GM12878 (cell line): ENCODE data around the gene CETN2. TPM values are rescaled to one million over a fixed set of nuclear protein-coding genes. Genes with fewer than 3 reads are reported as not detected.

Experiments
- ATAC-seq: fragments of 200-7000 bp; cut with Tn5 transposase; 3 replicates; pipeline ENCODE4 v1.9.1; 2020; ENCODE audit warnings: mild to moderate bottlenecking, moderate library complexity
- BruUV-seq: library from RNA; stranded (reverse); fragments of 400-500 nt; replicated peaks from 2 replicates; lab custom pipeline; 2021; lab: Mats Ljungman, UMichigan
- CTCF ChIA-PET: fragments of 300-600 bp; sonication (Branson Sonifier 250); formaldehyde crosslinking; extraction: SDS; loops from one replicate; lab custom pipeline; 2021; ENCODE audit warnings: inconsistent platforms; lab: Yijun Ruan, JAX
- POLR2A ChIA-PET: fragments of 350-600 bp; formaldehyde crosslinking; extraction: SDS; loops from one replicate; lab custom pipeline; 2021; ENCODE audit warnings: inconsistent platforms; lab: Charles Lee
- RAD21 ChIA-PET: fragments of 300-600 bp; sonication (Branson Sonifier 250); formaldehyde crosslinking; loops from one replicate; lab custom pipeline; 2023; ENCODE audit warnings: antibody characterized with exemption; ENCODE audit not compliant: unreplicated experiment; lab: Charles Lee
- SMC1A ChIA-PET: fragments of 300-600 bp; sonication (Branson Sonifier 250); formaldehyde crosslinking; loops from one replicate; lab custom pipeline; 2023; ENCODE audit not compliant: unreplicated experiment, uncharacterized antibody; lab: Charles Lee
- DNase-seq: peaks from one replicate; pipeline ENCODE4 v3.0.0-alpha.2; 2011; ENCODE audit warnings: low read depth, low spot score
- FAIRE-seq: peaks from 3 replicates; lab custom pipeline; 2011; peaks lifted over from hg19 to GRCh38; lab: Jason Lieb, UNC
- H2AFZ ChIP-seq: 2 replicates; pipeline ENCODE4 v1.6.0; 2011; ENCODE audit warnings: low read depth, low read length, control low read depth; ENCODE audit not compliant: control insufficient read depth
- H3K27ac ChIP-seq: 2 replicates; pipeline ENCODE4 v1.5.1; 2011; ENCODE audit warnings: control low read depth; ENCODE audit not compliant: control insufficient read depth, insufficient read depth
- H3K27me3 ChIP-seq, 2 experiments: replicated peaks in 1 of 2; 2 replicates each; pipeline versions ENCODE4 v1.6.0 to v1.6.1; 2011; ENCODE audit warnings: low read length in 1 of 2; ENCODE audit not compliant: control insufficient read depth in 2 of 2, insufficient read depth in 2 of 2
- H3K36me3 ChIP-seq, 2 experiments: 2 replicates each; pipeline ENCODE4 v1.5.1; 2011; ENCODE audit warnings: low read length in 1 of 2; ENCODE audit not compliant: control insufficient read depth in 2 of 2, insufficient read depth in 2 of 2
- H3K4me1 ChIP-seq: 2 replicates; pipeline ENCODE4 v1.6.1; 2011; ENCODE audit warnings: mild to moderate bottlenecking, low read length, moderate library complexity, mixed read lengths; ENCODE audit not compliant: control insufficient read depth, insufficient read depth
- H3K4me2 ChIP-seq: 2 replicates; pipeline ENCODE4 v1.6.0; 2011; ENCODE audit warnings: control low read depth; ENCODE audit not compliant: control insufficient read depth, insufficient read depth
- H3K4me3 ChIP-seq: fragments of 200-600 bp; sonication (generic); 2 replicates; pipeline ENCODE4 v1.5.1; 2016
- H3K79me2 ChIP-seq: 2 replicates; pipeline ENCODE4 v1.6.0; 2011; ENCODE audit warnings: low read length; ENCODE audit not compliant: control insufficient read depth, insufficient read depth
- H3K9ac ChIP-seq: 2 replicates; pipeline ENCODE4 v1.8.0; 2011; ENCODE audit warnings: low read length, control low read depth, mixed read lengths; ENCODE audit not compliant: control insufficient read depth, insufficient read depth
- H3K9me3 ChIP-seq: replicated peaks from 3 replicates; pipeline ENCODE4 v1.5.1; 2011; ENCODE audit warnings: mild to moderate bottlenecking, low read length; ENCODE audit not compliant: control insufficient read depth, insufficient read depth
- H4K20me1 ChIP-seq: 2 replicates; pipeline ENCODE4 v1.6.0; 2011; ENCODE audit not compliant: control insufficient read depth, insufficient read depth
- FOXM1 ChIP-seq: IDR thresholded peaks from 2 replicates; pipeline ENCODE4 v1.6.1; 2012; ENCODE audit warnings: low read depth, mild to moderate bottlenecking, inconsistent platforms, low read length, moderate library complexity
- KDM1A ChIP-seq: fragments of 200-600 bp; sonication (generic); IDR thresholded peaks from 2 replicates; pipeline ENCODE4 v1.6.1; 2016; ENCODE audit warnings: borderline replicate concordance
- LARP7 ChIP-seq: fragments of 450-650 bp; IDR thresholded peaks from 2 replicates; pipeline ENCODE4 v1.6.1; 2017; ENCODE audit warnings: mild to moderate bottlenecking
- PKNOX1 ChIP-seq: fragments of 450-650 bp; IDR thresholded peaks from 2 replicates; pipeline ENCODE4 v1.6.1; 2016; ENCODE audit warnings: mild to moderate bottlenecking
- RAD51 ChIP-seq: fragments of 450-650 bp; IDR thresholded peaks from 2 replicates; pipeline ENCODE4 v1.6.1; 2016; ENCODE audit warnings: moderate library complexity, mild to moderate bottlenecking, inconsistent platforms
- SMARCA5 ChIP-seq: fragments of 450-650 bp; IDR thresholded peaks from 2 replicates; pipeline ENCODE4 v1.6.1; 2017; ENCODE audit warnings: mild to moderate bottlenecking
- SUZ12 ChIP-seq: fragments of 200-600 bp; sonication (generic); IDR thresholded peaks from one replicate; pipeline ENCODE4 v1.6.1; 2018; ENCODE audit warnings: antibody characterized with exemption, mild to moderate bottlenecking; ENCODE audit not compliant: unreplicated experiment
- ZSCAN29 ChIP-seq: fragments of 450-650 bp; IDR thresholded peaks from 2 replicates; pipeline ENCODE4 v1.6.1; 2017; ENCODE audit warnings: mild to moderate bottlenecking, moderate library complexity
- WGBS: methylation state at CpG from one replicate; pipeline ENCODE4 v1.1.6; 2016; ENCODE audit warnings: low lambda C conversion rate; ENCODE audit not compliant: insufficient replicate concordance, insufficient coverage; ENCODE audit errors: missing lambda C conversion rate; 5-methylcytosine and 5-hydroxymethylcytosine counted together
- in situ Hi-C: fragments of 300-500 bp; cut with MboI; formaldehyde crosslinking; loops from 9 replicates; pipeline ENCODE4 v1.14.3; 2018; ENCODE audit warnings: mixed read lengths
- intact Hi-C: fragments of 100-400 bp; cut with micrococcal nuclease; formaldehyde crosslinking; loops from one replicate; pipeline ENCODE4 v1.14.2; 2022; ENCODE audit not compliant: unreplicated experiment
- polyA plus RNA-seq, 11 experiments: library from polyadenylated mRNA; depleted of rRNA in 4 of 11; unstranded in 6 of 11; stranded (reverse) in 5 of 11; fragments of >200 nt; fragmentation: Nextera tagmentation in 4 of 11; fragmentation: Illumina TruSeq in 1 of 11; extraction: Ambion mirVana in 4 of 11; extraction: Trizol in 1 of 11; gene quantifications; 1 replicate in 1 of 11; 2 replicates in 10 of 11; pipeline versions ENCODE4 v1.2.1 to v1.2.3, GENCODE V29; 2011 to 2016; ENCODE audit warnings: inconsistent platforms in 2 of 11, missing spikeins in 2 of 11, low read depth in 1 of 11
- total RNA-seq, 4 experiments: library from RNA; depleted of rRNA in 3 of 4; stranded (reverse); fragments of >200 nt in 3 of 4; fragmentation: Illumina TruSeq in 1 of 4; extraction: Trizol in 1 of 4; gene quantifications; 2 replicates each; pipeline versions ENCODE4 v1.2.1 to v1.2.3, GENCODE V29; 2013 to 2021
- TF ChIP-seq, protein P1 (sequence below): fragments of 450-650 bp; formaldehyde crosslinking; IDR thresholded peaks from 2 replicates; pipeline ENCODE4 v1.4.0; 2020; ENCODE audit warnings: mild to moderate bottlenecking, moderate library complexity

Gene CETN2
- total and polyA plus RNA-seq, 10 of the 15 experiments (the other 5 are each of a cell fraction or from before 2014, with no cell fraction given) = 12.0 to 30.3 (median 20.0) TPM

DNA sequence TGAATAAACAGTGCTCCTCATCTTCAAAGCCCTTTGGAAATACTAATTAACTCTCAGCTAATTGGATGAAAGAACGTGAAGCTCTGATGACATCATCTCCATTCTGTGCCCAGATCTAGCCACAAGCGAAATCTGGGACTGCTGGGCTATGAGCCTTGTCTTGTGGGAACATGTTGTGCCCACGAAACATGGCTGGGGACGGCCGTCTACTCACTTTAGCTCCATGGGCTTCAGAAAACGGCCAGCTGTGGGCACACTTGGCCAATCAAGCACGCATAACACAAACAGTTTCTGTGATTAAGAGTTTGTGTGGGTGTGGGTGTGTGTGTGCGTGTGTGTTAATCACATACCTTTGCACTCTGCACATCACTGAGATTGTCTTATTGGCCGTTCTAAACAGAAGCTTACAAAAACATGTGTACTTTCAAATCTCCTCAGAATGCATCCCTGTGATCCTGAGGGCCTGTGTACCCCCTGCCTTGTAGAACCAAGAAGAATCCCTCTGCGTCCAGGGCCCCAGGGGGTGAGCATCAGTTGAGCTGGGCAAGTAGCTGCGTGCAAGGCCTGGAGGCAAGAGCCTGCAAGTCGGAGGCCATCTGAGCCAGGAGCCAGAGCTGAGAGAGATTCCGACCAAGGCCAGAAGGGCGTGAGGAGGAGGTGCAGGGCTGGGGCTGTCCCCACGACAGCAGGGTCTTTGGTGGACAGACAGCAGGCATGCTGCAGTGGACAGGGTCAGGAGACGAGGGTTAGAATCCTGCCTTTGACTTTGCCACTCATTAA lies 48.6 kb upstream of the CETN2 start:
- no TSS peak for BruUV-seq
- ChIA-PET SMC1A (no interaction called here), CTCF (interaction anchor here (0.7 to 1.6 kb wide), 2 partner anchors 9 to 25 kb away, joined by 3 to 4 read pairs; no protein-coding TSS in a partner anchor), RAD21 (no interaction called here), POLR2A (no interaction called here)
- H3K27me3 ChIP-seq = no peaks in the 10 kb centered on the region; a peak in 1 of 4 replicates
- no peak for FAIRE-seq
- no peak for DNase-seq
- WGBS = 20% methylated on average over 16 of the region's 16 CpGs
- in situ Hi-C loops = no loop called here
- H3K9me3 ChIP-seq = no peaks in the 10 kb centered on the region; the same call in 2 of the 3 replicates
- no peaks in the 10 kb centered on the region for H3K36me3 ChIP-seq
- H3K4me1 ChIP-seq = no peaks in the 10 kb centered on the region
- TF ChIP-seq SMARCA5 (no peak), RAD51 (no peak), ZSCAN29 (no peak), KDM1A (no peak), SUZ12 (no peak)
- ATAC-seq = no peak
- no peaks in the 10 kb centered on the region for H3K79me2 ChIP-seq
- no peak overlapping the region for H2AFZ ChIP-seq
- H3K4me2 ChIP-seq = no peak overlapping the region
- no peaks in the 10 kb centered on the region for H4K20me1 ChIP-seq
- intact Hi-C loops = no loop called here
- H3K9ac ChIP-seq = no peak overlapping the region
- no peak overlapping the region for H3K27ac ChIP-seq
- H3K4me3 ChIP-seq = no peak overlapping the region

- no TSS peak for BruUV-seq
- no peak for ATAC-seq
- intact Hi-C loops = no loop called here
- ChIA-PET CTCF (no interaction called here), SMC1A (no interaction called here), RAD21 (no interaction called here), POLR2A (no interaction called here)
- no peaks in the 10 kb centered on the region for H3K27me3 ChIP-seq
- no peak for FAIRE-seq
- no peaks in the 10 kb centered on the region for H3K36me3 ChIP-seq
- H3K9me3 ChIP-seq = no peaks in the 10 kb centered on the region; the same call in 2 of the 3 replicates
- H2AFZ ChIP-seq = no peak overlapping the region
- H3K27ac ChIP-seq = no peak overlapping the region
- H4K20me1 ChIP-seq = no peaks in the 10 kb centered on the region
- no peak overlapping the region for H3K4me2 ChIP-seq
- no peak overlapping the region for H3K4me3 ChIP-seq
- no peak for DNase-seq
- in situ Hi-C loops = no loop called here
- 34% methylated on average over 10 of the region's 10 CpGs for WGBS
- H3K79me2 ChIP-seq = no peaks in the 10 kb centered on the region
- no peaks in the 10 kb centered on the region for H3K4me1 ChIP-seq
- TF ChIP-seq FOXM1 = no peak
- no peak for TF ChIP-seq PKNOX1
- TF ChIP-seq LARP7 = no peak
- TF ChIP-seq, protein P1, sequence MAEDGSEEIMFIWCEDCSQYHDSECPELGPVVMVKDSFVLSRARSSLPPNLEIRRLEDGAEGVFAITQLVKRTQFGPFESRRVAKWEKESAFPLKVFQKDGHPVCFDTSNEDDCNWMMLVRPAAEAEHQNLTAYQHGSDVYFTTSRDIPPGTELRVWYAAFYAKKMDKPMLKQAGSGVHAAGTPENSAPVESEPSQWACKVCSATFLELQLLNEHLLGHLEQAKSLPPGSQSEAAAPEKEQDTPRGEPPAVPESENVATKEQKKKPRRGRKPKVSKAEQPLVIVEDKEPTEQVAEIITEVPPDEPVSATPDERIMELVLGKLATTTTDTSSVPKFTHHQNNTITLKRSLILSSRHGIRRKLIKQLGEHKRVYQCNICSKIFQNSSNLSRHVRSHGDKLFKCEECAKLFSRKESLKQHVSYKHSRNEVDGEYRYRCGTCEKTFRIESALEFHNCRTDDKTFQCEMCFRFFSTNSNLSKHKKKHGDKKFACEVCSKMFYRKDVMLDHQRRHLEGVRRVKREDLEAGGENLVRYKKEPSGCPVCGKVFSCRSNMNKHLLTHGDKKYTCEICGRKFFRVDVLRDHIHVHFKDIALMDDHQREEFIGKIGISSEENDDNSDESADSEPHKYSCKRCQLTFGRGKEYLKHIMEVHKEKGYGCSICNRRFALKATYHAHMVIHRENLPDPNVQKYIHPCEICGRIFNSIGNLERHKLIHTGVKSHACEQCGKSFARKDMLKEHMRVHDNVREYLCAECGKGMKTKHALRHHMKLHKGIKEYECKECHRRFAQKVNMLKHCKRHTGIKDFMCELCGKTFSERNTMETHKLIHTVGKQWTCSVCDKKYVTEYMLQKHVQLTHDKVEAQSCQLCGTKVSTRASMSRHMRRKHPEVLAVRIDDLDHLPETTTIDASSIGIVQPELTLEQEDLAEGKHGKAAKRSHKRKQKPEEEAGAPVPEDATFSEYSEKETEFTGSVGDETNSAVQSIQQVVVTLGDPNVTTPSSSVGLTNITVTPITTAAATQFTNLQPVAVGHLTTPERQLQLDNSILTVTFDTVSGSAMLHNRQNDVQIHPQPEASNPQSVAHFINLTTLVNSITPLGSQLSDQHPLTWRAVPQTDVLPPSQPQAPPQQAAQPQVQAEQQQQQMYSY (CRISPR knock-in tag) = no peak
- no peak overlapping the region for H3K9ac ChIP-seq
Measured at GRCh38 chrX:152876931-152877840, 46.6 kb upstream of the CETN2 start.
